ENCODE data around the gene SPAG8. TPM values are rescaled to one million over a fixed set of nuclear protein-coding genes. Genes with fewer than 3 reads are reported as not detected.

Gene SPAG8
- total RNA-seq, 2 experiments from 2014 or later: 1.1 to 3.6 TPM

DNA sequence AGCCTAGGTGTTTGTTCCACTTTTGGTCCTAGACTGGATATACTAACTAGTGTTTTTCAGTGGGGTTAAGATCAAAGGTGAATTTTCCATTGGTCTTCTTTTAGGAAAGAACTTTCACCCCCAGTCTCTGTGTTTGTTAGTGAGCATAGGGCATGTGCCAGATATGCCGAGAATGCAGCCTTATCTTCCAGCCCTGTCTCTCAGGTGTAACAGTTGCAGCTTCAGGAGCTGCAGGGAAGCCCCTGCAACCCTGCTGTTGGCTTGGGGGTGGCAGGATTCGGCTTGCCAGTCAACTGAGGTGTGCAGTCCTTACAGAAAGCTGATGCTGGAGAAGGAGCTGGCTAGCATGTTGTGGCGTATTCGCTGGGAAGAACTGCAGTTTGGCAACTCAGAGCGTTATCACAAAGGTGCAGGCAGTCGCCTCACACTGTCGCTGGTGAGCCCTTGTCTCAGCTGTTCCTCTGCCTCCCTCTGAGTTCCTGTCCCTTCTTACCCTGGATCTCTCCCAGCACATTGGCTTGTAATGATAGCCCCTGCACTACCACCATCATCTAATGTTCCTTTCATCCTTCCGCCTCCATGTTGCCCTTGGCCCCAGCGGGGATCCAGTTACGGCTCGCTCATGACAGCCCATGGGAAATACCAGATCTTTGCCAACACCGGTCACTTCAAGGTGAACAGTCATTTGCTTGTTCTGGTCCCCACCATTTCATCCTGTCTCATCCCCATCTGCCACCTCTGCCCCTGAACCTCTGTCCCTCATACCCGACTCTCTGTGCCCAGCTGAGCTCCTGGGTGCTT lies 10.5 kb downstream of the SPAG8 start:
- ChIA-PET POLR2A (no interaction called here), CTCF (ENCODE audit: unreplicated experiment) (no interaction called here)
- Histone ChIP-seq H3K79me2 (ENCODE audit: insufficient read depth, low read depth, low read length) (no peaks in the 10 kb centered on the region), H3K9me3 (ENCODE audit: low read length) (no peaks in the 10 kb centered on the region), H3K27ac (ENCODE audit: low read depth, low read length, poor library complexity, severe bottlenecking) (no peak overlapping the region), H3K9me2 (ENCODE audit: insufficient read depth, low read length) (no peaks in the 10 kb centered on the region), H4K20me1 (ENCODE audit: insufficient read depth, low read length) (no peaks in the 10 kb centered on the region), H3K4me1 (ENCODE audit: insufficient read depth, low read length, poor library complexity, severe bottlenecking) (no peaks in the 10 kb centered on the region), H3K36me3 (ENCODE audit: insufficient read depth, low read length) (peaks cover 9% of the 10 kb centered on the region; the same call in 1 of the 2 replicates), H2AFZ (ENCODE audit: low read length) (no peak overlapping the region), H3K4me2 (ENCODE audit: low read length) (no peak overlapping the region), H3K4me3 (ENCODE audit: low read depth, low read length, poor library complexity, severe bottlenecking) (no peak overlapping the region)
- no TSS peak for BruUV-seq (replicated peaks)
- intact Hi-C loops (cut with micrococcal nuclease; ENCODE audit: unreplicated experiment): no loop called here
- TF ChIP-seq EZH2phosphoT487 (IDR thresholded peaks at IDR 0.05; ENCODE audit: borderline replicate concordance, low read depth, low read length): no peak
- TF ChIP-seq, protein P1, sequence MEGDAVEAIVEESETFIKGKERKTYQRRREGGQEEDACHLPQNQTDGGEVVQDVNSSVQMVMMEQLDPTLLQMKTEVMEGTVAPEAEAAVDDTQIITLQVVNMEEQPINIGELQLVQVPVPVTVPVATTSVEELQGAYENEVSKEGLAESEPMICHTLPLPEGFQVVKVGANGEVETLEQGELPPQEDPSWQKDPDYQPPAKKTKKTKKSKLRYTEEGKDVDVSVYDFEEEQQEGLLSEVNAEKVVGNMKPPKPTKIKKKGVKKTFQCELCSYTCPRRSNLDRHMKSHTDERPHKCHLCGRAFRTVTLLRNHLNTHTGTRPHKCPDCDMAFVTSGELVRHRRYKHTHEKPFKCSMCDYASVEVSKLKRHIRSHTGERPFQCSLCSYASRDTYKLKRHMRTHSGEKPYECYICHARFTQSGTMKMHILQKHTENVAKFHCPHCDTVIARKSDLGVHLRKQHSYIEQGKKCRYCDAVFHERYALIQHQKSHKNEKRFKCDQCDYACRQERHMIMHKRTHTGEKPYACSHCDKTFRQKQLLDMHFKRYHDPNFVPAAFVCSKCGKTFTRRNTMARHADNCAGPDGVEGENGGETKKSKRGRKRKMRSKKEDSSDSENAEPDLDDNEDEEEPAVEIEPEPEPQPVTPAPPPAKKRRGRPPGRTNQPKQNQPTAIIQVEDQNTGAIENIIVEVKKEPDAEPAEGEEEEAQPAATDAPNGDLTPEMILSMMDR (conservative IDR thresholded peaks at IDR 0.05; ENCODE audit: low read length): no peak
- DNase-seq (ENCODE audit: low spot score): no peak

DNA sequence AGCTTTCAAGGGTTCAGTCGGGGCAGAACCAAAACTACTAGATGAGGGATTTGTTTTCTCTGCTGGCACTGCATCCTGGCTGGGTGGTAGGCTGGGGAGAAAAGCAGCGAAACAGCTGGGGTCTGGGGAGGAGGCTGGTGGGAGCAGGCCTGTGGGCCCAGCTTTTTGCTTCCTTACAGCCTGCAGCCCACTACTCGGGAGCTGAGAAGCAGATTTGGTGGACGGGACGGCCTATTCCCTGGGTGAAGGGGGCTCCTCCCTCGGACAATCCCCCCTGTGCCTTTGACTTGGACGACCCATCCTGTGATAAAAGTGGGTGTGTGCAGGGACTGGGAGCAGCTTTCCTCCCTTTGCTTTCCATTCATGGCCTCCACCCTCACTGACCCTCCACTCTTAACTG lies 11.5 kb downstream of the SPAG8 start:
- no peak overlapping the region for H2AFZ ChIP-seq (ENCODE audit: low read length)
- TF ChIP-seq EZH2phosphoT487 (IDR thresholded peaks at IDR 0.05; ENCODE audit: borderline replicate concordance, low read depth, low read length): no peak
- TF ChIP-seq, protein P1 (conservative IDR thresholded peaks at IDR 0.05; ENCODE audit: low read length): no peak
- no peaks in the 10 kb centered on the region for H3K9me2 ChIP-seq (ENCODE audit: insufficient read depth, low read length)
- POLR2A ChIA-PET: no interaction called here
- H4K20me1 ChIP-seq (ENCODE audit: insufficient read depth, low read length): no peaks in the 10 kb centered on the region
- intact Hi-C loops (cut with micrococcal nuclease; ENCODE audit: unreplicated experiment): no loop called here
- CTCF ChIA-PET (ENCODE audit: unreplicated experiment): no interaction called here
- no peaks in the 10 kb centered on the region for H3K79me2 ChIP-seq (ENCODE audit: insufficient read depth, low read depth, low read length)
- no peaks in the 10 kb centered on the region for H3K4me1 ChIP-seq (ENCODE audit: insufficient read depth, low read length, poor library complexity, severe bottlenecking)
- no TSS peak for BruUV-seq (replicated peaks)
- H3K9me3 ChIP-seq (ENCODE audit: low read length): no peaks in the 10 kb centered on the region
- peaks cover 1% of the 10 kb centered on the region; the same call in 1 of the 2 replicates for H3K36me3 ChIP-seq (ENCODE audit: insufficient read depth, low read length)
- DNase-seq (ENCODE audit: low spot score): no peak
- no peak overlapping the region for H3K27ac ChIP-seq (ENCODE audit: low read depth, low read length, poor library complexity, severe bottlenecking)
- no peak overlapping the region for H3K4me3 ChIP-seq (ENCODE audit: low read depth, low read length, poor library complexity, severe bottlenecking)
- H3K4me2 ChIP-seq (ENCODE audit: low read length): no peak overlapping the region
